Activated naive CD4-positive, alpha-beta T cell treated with anti-CD3 and anti-CD28 coated beads, Interleukin-2, amount 10 ng/mL, durations not matched to agents 7 days and 5 days (primary cell): ENCODE measurements around the gene LBHD2.

ENCODE experiments used
- CTCF ChIA-PET: fragments of 350-600 bp; sonication (Branson Sonifier 250); formaldehyde crosslinking; loops from one replicate; lab custom pipeline; 2021; ENCODE audit warnings: antibody characterized with exemption; lab: Charles Lee
- DNase-seq: peaks from one replicate; pipeline ENCODE4 v3.0.0-alpha.2; 2020
- H3K27ac Mint-ChIP-seq: one replicate; pipeline ENCODE4 v1.8.0; 2021; ENCODE audit warnings: mild to moderate bottlenecking, moderate library complexity, mixed read lengths
- H3K27me3 Mint-ChIP-seq: one replicate; pipeline ENCODE4 v1.8.0; 2021; ENCODE audit warnings: mild to moderate bottlenecking, mixed read lengths
- H3K36me3 Mint-ChIP-seq: one replicate; pipeline ENCODE4 v1.8.0; 2021; ENCODE audit warnings: mixed read lengths
- H3K4me1 Mint-ChIP-seq: one replicate; pipeline ENCODE4 v1.8.0; 2021; ENCODE audit warnings: mixed read lengths
- H3K4me3 Mint-ChIP-seq: one replicate; pipeline ENCODE4 v1.8.0; 2021; ENCODE audit warnings: mild to moderate bottlenecking, moderate library complexity, mixed read lengths
- H3K9me3 Mint-ChIP-seq: one replicate; pipeline ENCODE4 v1.8.0; 2021; ENCODE audit warnings: mixed read lengths

Gene LBHD2

GRCh38 chr14:103101257-103101962 is 17.4 kb downstream of the LBHD2 start:
- no peaks in the 10 kb centered on the region for H3K36me3 Mint-ChIP-seq
- H3K4me3 Mint-ChIP-seq, result no peak overlapping the region
- no peak for DNase-seq
- H3K27me3 Mint-ChIP-seq, result peaks cover 74% of the 10 kb centered on the region
- H3K9me3 Mint-ChIP-seq, result no peaks in the 10 kb centered on the region
- peaks cover 9% of the 10 kb centered on the region for H3K4me1 Mint-ChIP-seq
- no peak overlapping the region for H3K27ac Mint-ChIP-seq
- CTCF ChIA-PET, result interaction anchor here (5.8 kb wide), 1 partner anchor 190 kb away, joined by 48 read pairs; no protein-coding TSS in a partner anchor

- H3K4me1 Mint-ChIP-seq, result peaks cover 9% of the 10 kb centered on the region
- no peak overlapping the region for H3K4me3 Mint-ChIP-seq
- DNase-seq, result no peak
- no peak overlapping the region for H3K27ac Mint-ChIP-seq
- H3K27me3 Mint-ChIP-seq, result peaks cover 78% of the 10 kb centered on the region
- CTCF ChIA-PET, result interaction anchor here (5.8 kb wide), 1 partner anchor 190 kb away, joined by 48 read pairs; no protein-coding TSS in a partner anchor
- no peaks in the 10 kb centered on the region for H3K36me3 Mint-ChIP-seq
- H3K9me3 Mint-ChIP-seq, result no peaks in the 10 kb centered on the region
Measured at GRCh38 chr14:103101963-103102688, 18.1 kb downstream of the LBHD2 start.

- Mint-ChIP-seq H3K27me3 (peaks cover 76% of the 10 kb centered on the region), H3K4me1 (peaks cover 9% of the 10 kb centered on the region), H3K36me3 (no peaks in the 10 kb centered on the region), H3K4me3 (no peak overlapping the region), H3K9me3 (no peaks in the 10 kb centered on the region), H3K27ac (no peak overlapping the region)
- DNase-seq, result no peak
- CTCF ChIA-PET, result interaction anchor here (0.6 to 5.8 kb wide), 3 partner anchors 20 to 189 kb away, joined by 3 to 48 read pairs (median 3); no protein-coding TSS in a partner anchor
Measured at GRCh38 chr14:103102689-103103260, 18.8 kb downstream of the LBHD2 start.

- no peak overlapping the region for H3K4me3 Mint-ChIP-seq
- no peak for DNase-seq
- H3K4me1 Mint-ChIP-seq, result peaks cover 9% of the 10 kb centered on the region
- CTCF ChIA-PET, result interaction anchor here (0.6 to 5.8 kb wide), 9 partner anchors 12 to 188 kb away, joined by 3 to 48 read pairs (median 4); no protein-coding TSS in a partner anchor
- H3K27ac Mint-ChIP-seq, result no peak overlapping the region
- no peaks in the 10 kb centered on the region for H3K36me3 Mint-ChIP-seq
- H3K27me3 Mint-ChIP-seq, result peaks cover 74% of the 10 kb centered on the region
- no peaks in the 10 kb centered on the region for H3K9me3 Mint-ChIP-seq
Measured at GRCh38 chr14:103103461-103104388, 19.7 kb downstream of the LBHD2 start.

- no peaks in the 10 kb centered on the region for H3K9me3 Mint-ChIP-seq
- CTCF ChIA-PET, result interaction anchor here (0.6 to 5.8 kb wide), 22 partner anchors 9 to 443 kb away, joined by 3 to 48 read pairs (median 4); partner anchors contain the start of gene EXOC3L4
- H3K4me1 Mint-ChIP-seq, result peaks cover 9% of the 10 kb centered on the region
- no peaks in the 10 kb centered on the region for H3K36me3 Mint-ChIP-seq
- H3K4me3 Mint-ChIP-seq, result no peak overlapping the region
- peaks cover 74% of the 10 kb centered on the region for H3K27me3 Mint-ChIP-seq
- H3K27ac Mint-ChIP-seq, result no peak overlapping the region
- DNase-seq, result no peak
Measured at GRCh38 chr14:103104389-103104653, 20.3 kb downstream of the LBHD2 start.

GRCh38 chr14:103104654-103105452 is 20.8 kb downstream of the LBHD2 start:
- H3K4me3 Mint-ChIP-seq, result no peak overlapping the region
- H3K9me3 Mint-ChIP-seq, result no peaks in the 10 kb centered on the region
- H3K27me3 Mint-ChIP-seq, result peaks cover 73% of the 10 kb centered on the region
- no peaks in the 10 kb centered on the region for H3K36me3 Mint-ChIP-seq
- peak; percentile 75 for DNase-seq
- CTCF ChIA-PET, result interaction anchor here (0.6 to 5.8 kb wide), 29 partner anchors 9 to 443 kb away, joined by 3 to 48 read pairs (median 4); partner anchors contain the start of gene EXOC3L4
- no peak overlapping the region for H3K27ac Mint-ChIP-seq
- peaks cover 9% of the 10 kb centered on the region for H3K4me1 Mint-ChIP-seq

GRCh38 chr14:103105580-103106150 is 21.7 kb downstream of the LBHD2 start:
- no peaks in the 10 kb centered on the region for H3K9me3 Mint-ChIP-seq
- no peak overlapping the region for H3K4me3 Mint-ChIP-seq
- H3K27ac Mint-ChIP-seq, result no peak overlapping the region
- H3K27me3 Mint-ChIP-seq, result peaks cover 69% of the 10 kb centered on the region
- CTCF ChIA-PET, result interaction anchor here (0.8 to 5.8 kb wide), 19 partner anchors 10 to 411 kb away, joined by 3 to 48 read pairs (median 4); partner anchors contain the start of gene EXOC3L4
- peak; percentile 51 for DNase-seq
- H3K4me1 Mint-ChIP-seq, result peaks cover 9% of the 10 kb centered on the region
- no peaks in the 10 kb centered on the region for H3K36me3 Mint-ChIP-seq

- Mint-ChIP-seq H3K4me3 (no peak overlapping the region), H3K9me3 (no peaks in the 10 kb centered on the region), H3K27me3 (peaks cover 57% of the 10 kb centered on the region), H3K4me1 (peaks cover 11% of the 10 kb centered on the region), H3K27ac (no peak overlapping the region), H3K36me3 (no peaks in the 10 kb centered on the region)
- CTCF ChIA-PET, result interaction anchor here (3.2 to 5.8 kb wide), 2 partner anchors 12 to 184 kb away, joined by 30 to 48 read pairs; partner anchors contain the start of gene EXOC3L4
- DNase-seq, result no peak
Measured at GRCh38 chr14:103107455-103107854, 23.4 kb downstream of the LBHD2 start.

GRCh38 chr14:103107941-103108748 is 24.1 kb downstream of the LBHD2 start:
- CTCF ChIA-PET, result no interaction called here
- Mint-ChIP-seq H3K4me1 (peaks cover 11% of the 10 kb centered on the region), H3K9me3 (no peaks in the 10 kb centered on the region), H3K27ac (no peak overlapping the region), H3K4me3 (no peak overlapping the region), H3K27me3 (peaks cover 50% of the 10 kb centered on the region), H3K36me3 (no peaks in the 10 kb centered on the region)
- no peak for DNase-seq

GRCh38 chr14:103108749-103109207 is 24.8 kb downstream of the LBHD2 start:
- peaks cover 43% of the 10 kb centered on the region for H3K27me3 Mint-ChIP-seq
- H3K36me3 Mint-ChIP-seq, result no peaks in the 10 kb centered on the region
- H3K4me1 Mint-ChIP-seq, result peaks cover 8% of the 10 kb centered on the region
- H3K9me3 Mint-ChIP-seq, result no peaks in the 10 kb centered on the region
- no peak overlapping the region for H3K4me3 Mint-ChIP-seq
- CTCF ChIA-PET, result no interaction called here
- no peak overlapping the region for H3K27ac Mint-ChIP-seq
- no peak for DNase-seq

- DNase-seq, result no peak
- CTCF ChIA-PET, result no interaction called here
- Mint-ChIP-seq H3K36me3 (no peaks in the 10 kb centered on the region), H3K4me1 (peaks cover 7% of the 10 kb centered on the region), H3K27me3 (peaks cover 33% of the 10 kb centered on the region), H3K9me3 (no peaks in the 10 kb centered on the region), H3K27ac (no peak overlapping the region), H3K4me3 (no peak overlapping the region)
Measured at GRCh38 chr14:103109535-103110441, 25.8 kb downstream of the LBHD2 start.
